Activated CD8-positive, alpha-beta T cell treated with anti-CD3 and anti-CD28 coated beads for 36 hours (primary cell): ENCODE measurements around the gene KLK14. TPM values are rescaled to one million over a fixed set of nuclear protein-coding genes. Genes with fewer than 3 reads are reported as not detected.
A peak's percentile ranks its signal among the peaks of the same experiment; 100 is the strongest.

Experiments used
- ATAC-seq: fragments of 200-7000 bp; cut with Tn5 transposase; one replicate; pipeline ENCODE4 v1.10.0; 2021; ENCODE audit warnings: mild to moderate bottlenecking, moderate library complexity
- CTCF ChIA-PET: fragments of 350-600 bp; sonication (Branson Sonifier 250); formaldehyde crosslinking; loops from one replicate; lab custom pipeline; 2021; ENCODE audit warnings: antibody characterized with exemption; lab: Charles Lee
- POLR2A ChIA-PET: fragments of 350-600 bp; sonication (Branson Sonifier 250); formaldehyde crosslinking; loops from one replicate; lab custom pipeline; 2021; ENCODE audit warnings: antibody characterized with exemption; lab: Charles Lee
- DNase-seq: peaks from one replicate; pipeline ENCODE4 v3.0.0-alpha.2; 2020
- H3K27ac Mint-ChIP-seq: one replicate; pipeline ENCODE4 v1.8.0; 2021; ENCODE audit warnings: mild to moderate bottlenecking, mixed read lengths
- H3K27me3 Mint-ChIP-seq: one replicate; pipeline ENCODE4 v1.8.0; 2021; ENCODE audit warnings: mixed read lengths
- H3K36me3 Mint-ChIP-seq: one replicate; pipeline ENCODE4 v1.8.0; 2021; ENCODE audit warnings: low read depth, mixed read lengths
- H3K4me1 Mint-ChIP-seq: one replicate; pipeline ENCODE4 v1.8.0; 2021; ENCODE audit warnings: low read depth, mixed read lengths
- H3K4me3 Mint-ChIP-seq: one replicate; pipeline ENCODE4 v1.8.0; 2021; ENCODE audit warnings: mild to moderate bottlenecking, moderate library complexity, mixed read lengths
- H3K9me3 Mint-ChIP-seq: one replicate; pipeline ENCODE4 v1.8.0; 2021; ENCODE audit warnings: mixed read lengths
- intact Hi-C: fragments of 100-400 bp; cut with micrococcal nuclease; formaldehyde crosslinking; loops from one replicate; pipeline ENCODE4 v1.10.0; 2022
- total RNA-seq, 2 experiments: library from RNA; stranded (reverse); gene quantifications; one replicate each; pipeline ENCODE4 v1.2.3, GENCODE V29; 2021
- TF ChIP-seq, protein P1 (sequence below): fragments of 200-600 bp; IDR thresholded peaks from one replicate; pipeline ENCODE4 v1.8.0; 2022; ENCODE audit warnings: antibody characterized with exemption, mild to moderate bottlenecking

Gene KLK14
- total RNA-seq, 2 experiments from 2014 or later: 0.32 to 0.43 TPM

DNA sequence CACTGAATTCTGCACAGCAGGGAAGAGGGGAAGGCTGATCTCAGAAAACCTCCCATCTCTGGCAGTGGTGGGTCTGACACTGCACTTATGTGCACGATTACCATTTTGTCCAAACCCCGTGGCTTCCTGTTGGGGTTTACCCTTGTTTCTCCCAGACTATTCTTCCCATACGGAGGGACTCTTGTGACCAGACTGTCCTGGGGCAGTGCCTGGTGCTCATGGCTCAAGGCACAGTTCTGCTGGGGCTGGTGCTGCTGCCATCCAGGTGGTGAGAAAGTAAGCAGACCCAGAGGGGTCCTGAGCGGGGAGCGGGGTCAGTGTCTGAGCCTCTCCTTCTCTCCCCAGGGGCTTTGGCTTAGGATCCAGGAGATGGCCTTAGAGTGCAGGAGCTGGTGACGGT lies 36.9 kb upstream of the KLK14 start:
- intact Hi-C loops: no loop called here
- Mint-ChIP-seq H3K4me3 (no peak overlapping the region), H3K27me3 (no peaks in the 10 kb centered on the region), H3K36me3 (peaks cover 2% of the 10 kb centered on the region), H3K4me1 (peaks cover 61% of the 10 kb centered on the region), H3K27ac (no peak overlapping the region), H3K9me3 (no peaks in the 10 kb centered on the region)
- CTCF ChIA-PET: interaction anchor here (1.3 kb wide), 1 partner anchor 9 kb away, joined by 3 read pairs; no protein-coding TSS in a partner anchor
- POLR2A ChIA-PET: no interaction called here
- DNase-seq (no peak), ATAC-seq (no peak)
- TF ChIP-seq, protein P1, sequence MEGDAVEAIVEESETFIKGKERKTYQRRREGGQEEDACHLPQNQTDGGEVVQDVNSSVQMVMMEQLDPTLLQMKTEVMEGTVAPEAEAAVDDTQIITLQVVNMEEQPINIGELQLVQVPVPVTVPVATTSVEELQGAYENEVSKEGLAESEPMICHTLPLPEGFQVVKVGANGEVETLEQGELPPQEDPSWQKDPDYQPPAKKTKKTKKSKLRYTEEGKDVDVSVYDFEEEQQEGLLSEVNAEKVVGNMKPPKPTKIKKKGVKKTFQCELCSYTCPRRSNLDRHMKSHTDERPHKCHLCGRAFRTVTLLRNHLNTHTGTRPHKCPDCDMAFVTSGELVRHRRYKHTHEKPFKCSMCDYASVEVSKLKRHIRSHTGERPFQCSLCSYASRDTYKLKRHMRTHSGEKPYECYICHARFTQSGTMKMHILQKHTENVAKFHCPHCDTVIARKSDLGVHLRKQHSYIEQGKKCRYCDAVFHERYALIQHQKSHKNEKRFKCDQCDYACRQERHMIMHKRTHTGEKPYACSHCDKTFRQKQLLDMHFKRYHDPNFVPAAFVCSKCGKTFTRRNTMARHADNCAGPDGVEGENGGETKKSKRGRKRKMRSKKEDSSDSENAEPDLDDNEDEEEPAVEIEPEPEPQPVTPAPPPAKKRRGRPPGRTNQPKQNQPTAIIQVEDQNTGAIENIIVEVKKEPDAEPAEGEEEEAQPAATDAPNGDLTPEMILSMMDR: no peak

DNA sequence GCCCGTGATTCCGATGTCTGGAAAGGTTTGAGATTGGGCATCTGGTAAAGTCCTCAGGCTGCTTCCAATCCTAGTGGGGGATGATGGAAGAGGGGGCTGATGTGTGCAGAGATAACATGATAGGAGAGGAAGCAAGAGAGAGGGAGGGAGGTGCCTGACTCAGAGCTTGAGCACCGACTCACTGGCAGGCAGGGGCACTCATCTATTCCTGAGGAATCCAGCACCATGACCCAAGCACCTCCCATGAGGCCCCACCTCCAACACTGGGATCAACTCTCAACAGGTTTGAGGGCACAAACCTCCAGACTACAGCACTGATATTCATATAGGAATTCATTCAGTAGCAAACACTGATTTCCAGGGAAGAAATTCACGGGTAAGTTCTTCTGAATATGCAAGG lies 36.4 kb upstream of the KLK14 start:
- CTCF ChIA-PET: interaction anchor here (1.0 kb wide), 1 partner anchor 39 kb away, joined by 4 read pairs; no protein-coding TSS in a partner anchor
- Mint-ChIP-seq H3K36me3 (peaks cover 2% of the 10 kb centered on the region), H3K4me3 (no peak overlapping the region), H3K27me3 (no peaks in the 10 kb centered on the region), H3K9me3 (no peaks in the 10 kb centered on the region), H3K27ac (no peak overlapping the region), H3K4me1 (peaks cover 61% of the 10 kb centered on the region)
- intact Hi-C loops: no loop called here
- TF ChIP-seq, protein P1: no peak
- POLR2A ChIA-PET: no interaction called here
- DNase-seq (no peak), ATAC-seq (no peak)

DNA sequence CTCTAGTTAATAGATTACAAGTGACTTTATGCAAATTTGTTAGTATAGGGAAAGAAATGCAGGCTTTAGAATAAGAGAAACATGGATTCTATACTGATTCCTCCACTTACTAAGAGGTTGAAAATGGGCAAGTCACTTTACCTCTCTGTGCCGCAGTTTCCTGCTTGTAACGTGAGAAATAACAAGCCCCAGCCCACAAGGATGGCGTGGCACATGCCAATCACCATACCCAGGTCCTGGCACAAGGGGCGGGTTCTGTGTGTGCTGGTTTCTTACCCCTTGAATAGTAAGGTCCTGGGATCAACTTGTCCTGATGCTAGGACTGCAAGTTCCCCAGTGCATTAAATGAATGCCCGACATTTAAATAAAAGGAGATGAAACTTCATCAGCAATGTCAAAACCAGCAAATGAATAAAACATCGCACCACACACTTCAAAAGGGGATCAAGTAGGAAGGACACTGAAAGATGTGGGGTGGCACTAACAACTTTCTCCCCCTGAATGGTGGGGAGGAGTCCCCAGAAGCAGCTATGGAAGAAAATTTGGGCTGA lies 34.1 kb upstream of the KLK14 start:
- ChIA-PET CTCF (interaction anchor here (3.3 kb wide), 1 partner anchor 11 kb away, joined by 9 read pairs; no protein-coding TSS in a partner anchor), POLR2A (no interaction called here)
- ATAC-seq: peak; percentile 29
- no peaks in the 10 kb centered on the region for H3K9me3 Mint-ChIP-seq
- H3K4me1 Mint-ChIP-seq: peaks cover 44% of the 10 kb centered on the region
- H3K27ac Mint-ChIP-seq: peak overlapping the region; percentile 16
- peak; percentile 62 for DNase-seq
- H3K4me3 Mint-ChIP-seq: no peak overlapping the region
- H3K36me3 Mint-ChIP-seq: no peaks in the 10 kb centered on the region
- TF ChIP-seq, protein P1: no peak
- intact Hi-C loops: no loop called here
- H3K27me3 Mint-ChIP-seq: no peaks in the 10 kb centered on the region

DNA sequence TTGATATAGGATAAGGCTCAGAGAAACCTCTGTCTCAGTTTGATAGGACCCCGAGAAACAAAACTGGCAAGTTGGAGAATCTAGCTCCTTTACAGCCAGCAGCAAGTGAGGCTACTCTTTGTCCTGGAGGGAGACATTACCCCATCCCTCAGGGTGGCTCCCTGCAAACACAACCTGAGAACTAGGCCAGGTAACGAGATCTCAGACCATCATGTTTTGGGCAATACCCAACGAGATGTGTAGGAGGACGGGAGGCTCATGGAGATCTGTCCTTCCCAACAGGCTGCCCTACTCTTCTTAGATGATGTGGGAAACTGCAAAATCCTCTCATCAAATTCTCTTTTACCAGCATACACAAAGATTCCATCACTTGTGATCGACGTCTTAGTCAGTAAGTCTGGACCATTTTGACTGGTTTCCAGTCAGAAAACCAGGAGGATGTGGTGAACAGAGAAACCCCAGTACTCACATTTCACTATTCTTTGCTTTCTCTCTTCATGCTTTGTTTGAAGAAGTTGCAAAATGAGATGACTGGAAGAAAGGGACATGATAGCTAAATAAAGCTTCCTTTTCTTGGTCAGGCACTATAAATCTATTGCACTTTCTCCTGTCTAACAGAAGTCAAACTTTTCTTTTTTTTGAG lies 31.5 kb upstream of the KLK14 start:
- DNase-seq: peak; percentile 30
- H3K36me3 Mint-ChIP-seq: no peaks in the 10 kb centered on the region

More for the DNA sequence above, 31.5 kb upstream of the KLK14 start:
- no peaks in the 10 kb centered on the region for H3K27me3 Mint-ChIP-seq
- intact Hi-C loops: no loop called here
- peak; percentile 88 for ATAC-seq
- POLR2A ChIA-PET: interaction anchor here (0.6 to 1.2 kb wide), 3 partner anchors 10 to 584 kb away, joined by 3 to 4 read pairs (median 3); no protein-coding TSS in a partner anchor
- CTCF ChIA-PET: interaction anchor here (1.5 to 3.3 kb wide), 2 partner anchors 14 to 23 kb away, joined by 6 to 9 read pairs; no protein-coding TSS in a partner anchor
- H3K4me1 Mint-ChIP-seq: peaks cover 38% of the 10 kb centered on the region
- no peaks in the 10 kb centered on the region for H3K9me3 Mint-ChIP-seq
- TF ChIP-seq, protein P1: no peak
- H3K27ac Mint-ChIP-seq: peak overlapping the region; percentile 27
- no peak overlapping the region for H3K4me3 Mint-ChIP-seq
